Stimulated activated CD4-positive, alpha-beta T cell treated with anti-CD3 and anti-CD28 coated beads, Interleukin-1b, Interleukin-23, amount 100 ng/mL, for 48 hours (primary cell): ENCODE results near the gene RTBDN.

ENCODE experiments used
- DNase-seq: peaks from one replicate; pipeline ENCODE4 v3.0.0-alpha.2; 2020

RTBDN gene

DNA sequence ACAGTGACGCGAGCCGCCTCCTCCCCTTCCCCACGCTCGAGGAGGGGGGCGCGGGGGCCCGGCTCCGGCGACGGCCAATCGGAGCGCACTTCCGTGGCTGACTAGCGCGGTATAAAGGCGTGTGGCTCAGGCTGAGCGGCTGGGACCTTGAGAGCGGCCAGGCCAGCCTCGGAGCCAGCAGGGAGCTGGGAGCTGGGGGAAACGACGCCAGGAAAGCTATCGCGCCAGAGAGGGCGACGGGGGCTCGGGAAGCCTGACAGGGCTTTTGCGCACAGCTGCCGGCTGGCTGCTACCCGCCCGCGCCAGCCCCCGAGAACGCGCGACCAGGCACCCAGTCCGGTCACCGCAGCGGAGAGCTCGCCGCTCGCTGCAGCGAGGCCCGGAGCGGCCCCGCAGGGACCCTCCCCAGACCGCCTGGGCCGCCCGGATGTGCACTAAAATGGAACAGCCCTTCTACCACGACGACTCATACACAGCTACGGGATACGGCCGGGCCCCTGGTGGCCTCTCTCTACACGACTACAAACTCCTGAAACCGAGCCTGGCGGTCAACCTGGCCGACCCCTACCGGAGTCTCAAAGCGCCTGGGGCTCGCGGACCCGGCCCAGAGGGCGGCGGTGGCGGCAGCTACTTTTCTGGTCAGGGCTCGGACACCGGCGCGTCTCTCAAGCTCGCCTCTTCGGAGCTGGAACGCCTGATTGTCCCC, 42.9 kb downstream of the RTBDN start, which contains the start of gene JUNB:
Gene JUNB, plus strand, starts transcription at position 142 of the 706 bp plus-strand sequence. Its CDS starts 286 bp downstream, at position 428.
- peak; percentile 97 for DNase-seq

DNA sequence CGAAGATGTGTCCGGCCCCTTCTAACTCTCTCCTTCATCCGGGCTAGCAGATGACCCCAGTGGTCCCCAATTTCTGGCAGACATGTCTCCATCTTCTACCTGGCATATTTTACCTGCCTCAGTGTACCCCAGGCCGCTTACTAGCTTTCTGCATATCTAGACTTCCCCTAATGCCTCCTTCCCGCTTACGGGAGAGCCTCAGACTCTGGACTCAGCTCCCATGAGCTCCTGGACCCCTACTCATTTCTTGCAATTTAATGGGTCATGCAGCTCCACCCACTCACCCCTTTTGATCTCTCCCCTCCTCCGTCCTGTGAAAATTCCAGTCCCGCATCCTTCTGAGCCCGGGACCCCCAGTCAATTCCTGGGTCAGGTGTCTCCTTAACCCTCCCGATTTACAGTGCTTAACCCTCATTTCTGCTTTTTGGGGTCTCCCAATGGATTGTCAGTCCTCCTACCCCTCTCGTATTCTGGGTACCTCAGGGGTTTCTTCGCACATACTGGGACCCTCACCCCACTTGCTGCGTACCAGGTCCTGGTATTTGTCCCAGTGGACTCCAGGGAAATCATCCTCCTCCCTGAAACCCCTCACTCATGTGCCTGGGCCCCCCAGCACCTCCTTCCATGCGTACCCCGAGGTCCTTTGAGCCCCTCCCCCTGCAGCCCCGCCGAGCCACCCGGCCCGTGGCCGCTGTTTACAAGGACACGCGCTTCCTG, 43.6 kb downstream of the RTBDN start:
- DNase-seq, result no peak

GRCh38 chr19:12789904-12790619, 44.3 kb downstream of the RTBDN start:
- peak; percentile 98 for DNase-seq

DNA sequence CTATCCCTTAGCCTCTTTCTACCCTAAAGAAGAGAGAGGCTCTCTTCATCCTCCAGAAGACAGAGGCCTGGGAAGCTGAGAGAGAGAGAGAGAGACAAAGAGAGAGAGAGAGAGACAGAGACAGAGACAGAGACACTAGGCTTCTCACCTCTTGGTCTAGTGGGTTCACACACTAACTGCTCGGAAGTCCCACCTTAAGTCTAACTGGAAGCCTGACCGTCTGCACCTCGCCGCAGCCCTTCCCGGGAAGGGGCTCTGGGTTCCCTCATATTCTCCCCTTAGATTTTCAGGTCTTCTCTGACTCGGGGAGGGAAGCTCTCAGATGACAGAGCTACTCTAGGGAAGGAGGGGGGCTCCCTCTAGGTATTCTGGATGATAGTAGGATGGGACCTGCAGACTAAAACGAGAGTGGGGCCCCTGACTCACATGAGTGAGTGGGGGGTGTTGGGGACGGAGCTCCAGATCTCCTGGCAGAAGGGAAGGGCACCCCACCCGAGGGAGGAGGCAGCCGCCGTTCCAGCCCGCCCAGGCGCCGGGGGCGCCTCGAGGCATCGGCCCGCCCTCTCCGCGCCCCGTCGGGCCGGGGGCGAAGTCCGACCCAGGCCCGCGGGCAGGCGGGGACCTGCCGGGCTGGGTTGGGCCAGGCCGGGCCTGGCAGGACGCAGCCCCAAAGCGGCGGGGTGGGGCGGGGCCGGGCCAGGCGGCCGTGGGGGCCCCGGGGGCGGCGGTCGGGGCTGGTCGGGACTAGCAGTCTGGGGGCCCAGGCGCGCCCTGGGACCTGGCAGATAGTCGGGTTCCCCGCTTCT, 45.1 kb downstream of the RTBDN start:
- DNase-seq, result peak; percentile 41

DNA sequence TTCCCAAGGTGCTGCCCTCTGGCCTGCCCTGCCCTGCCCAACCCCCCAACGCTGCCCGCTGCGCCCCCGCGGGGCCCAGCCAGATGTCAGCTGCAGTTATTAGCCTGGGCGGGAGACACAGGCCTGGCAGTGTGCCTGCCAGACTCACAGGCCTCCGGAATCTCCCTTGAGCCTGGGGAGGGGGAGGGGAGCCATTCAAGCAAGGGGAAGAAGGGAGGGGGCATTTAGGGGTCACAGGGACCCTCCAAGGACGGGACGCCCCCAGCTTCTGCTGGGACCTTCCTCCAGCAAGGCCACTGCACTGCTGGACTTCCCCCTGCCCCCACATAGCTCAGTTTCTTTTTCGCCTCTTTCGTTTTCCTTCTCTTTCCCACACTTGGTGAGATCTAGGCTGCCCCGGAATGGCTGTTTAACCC, 45.7 kb downstream of the RTBDN start:
- peak; percentile 37 for DNase-seq

- no peak for DNase-seq
Observed at GRCh38 chr19:12788042-12788681, 46.2 kb downstream of the RTBDN start.

DNA sequence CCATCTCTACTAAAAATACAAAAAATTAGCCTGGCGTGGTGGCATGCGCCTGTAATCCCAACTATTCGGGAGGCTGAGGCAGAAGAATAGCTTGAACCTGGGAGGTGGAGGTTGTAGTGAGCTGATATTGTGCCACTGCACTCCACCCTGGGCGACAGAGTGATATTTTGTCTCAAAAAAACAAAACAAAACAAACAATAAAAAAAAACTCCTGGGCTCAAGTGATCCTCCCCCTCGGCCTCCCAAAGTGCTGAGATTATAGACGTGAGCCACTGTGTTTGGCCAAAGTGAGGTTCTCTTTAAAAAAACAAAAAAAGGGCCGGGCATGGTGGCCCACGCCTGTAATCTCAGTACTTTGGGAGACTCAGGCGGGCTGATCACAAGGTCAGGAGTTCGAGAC, 46.9 kb downstream of the RTBDN start:
- DNase-seq, result no peak

GRCh38 chr19:12786952-12787351, 47.4 kb downstream of the RTBDN start:
- DNase-seq, result no peak

GRCh38 chr19:12786141-12786870, 48.1 kb downstream of the RTBDN start:
- no peak for DNase-seq

DNA sequence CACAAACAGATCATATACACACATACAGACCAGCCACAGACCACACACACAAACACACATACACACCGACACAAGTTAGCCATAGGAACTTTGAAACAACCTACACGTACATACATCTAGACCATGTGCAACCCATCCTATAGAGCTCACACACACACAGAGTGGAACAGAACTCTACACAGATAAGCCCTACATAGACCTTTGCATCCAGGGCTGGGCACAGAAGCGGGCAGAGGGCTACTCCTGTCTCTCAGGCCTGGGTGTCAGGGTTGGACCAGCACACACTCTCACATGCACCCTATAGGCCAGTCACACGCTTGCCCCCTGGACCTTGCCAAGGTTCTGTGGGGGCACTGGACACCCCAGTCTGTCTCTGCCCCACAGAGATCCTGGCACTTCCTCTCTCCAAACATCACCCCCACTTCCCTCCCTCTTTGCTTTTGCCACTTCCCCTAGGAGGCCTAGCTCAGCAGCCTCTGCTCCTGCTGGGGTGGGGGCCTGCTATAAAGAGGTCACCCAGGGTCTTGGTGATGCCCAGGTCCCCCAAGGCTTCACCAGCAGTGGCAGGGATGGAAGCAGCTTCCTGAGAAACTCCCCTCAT, 48.8 kb downstream of the RTBDN start:
- no peak for DNase-seq

GRCh38 chr19:12784871-12785430, 49.4 kb downstream of the RTBDN start:
- DNase-seq, result no peak

DNA sequence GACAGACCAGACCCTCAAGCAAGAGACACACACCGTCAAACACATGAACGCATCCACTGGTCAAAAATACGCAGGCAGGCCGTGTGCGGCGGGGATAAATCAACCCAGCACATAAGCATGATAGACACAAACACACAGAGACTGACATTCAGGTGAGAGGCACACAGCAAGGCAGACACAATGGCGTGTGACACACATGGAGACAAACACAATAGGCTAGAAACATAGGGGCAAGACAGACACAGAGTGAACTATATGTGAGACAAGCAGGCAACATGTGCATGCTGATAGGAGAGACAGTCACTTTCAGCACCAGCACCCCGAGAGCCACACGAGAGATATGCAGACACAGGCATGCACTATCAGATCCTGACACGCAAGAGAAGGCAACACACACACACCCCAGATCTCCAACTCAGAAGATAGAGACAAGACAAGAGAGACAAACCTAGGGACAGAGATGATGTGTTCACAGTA, 49.9 kb downstream of the RTBDN start:
- peak; percentile 27 for DNase-seq

DNA sequence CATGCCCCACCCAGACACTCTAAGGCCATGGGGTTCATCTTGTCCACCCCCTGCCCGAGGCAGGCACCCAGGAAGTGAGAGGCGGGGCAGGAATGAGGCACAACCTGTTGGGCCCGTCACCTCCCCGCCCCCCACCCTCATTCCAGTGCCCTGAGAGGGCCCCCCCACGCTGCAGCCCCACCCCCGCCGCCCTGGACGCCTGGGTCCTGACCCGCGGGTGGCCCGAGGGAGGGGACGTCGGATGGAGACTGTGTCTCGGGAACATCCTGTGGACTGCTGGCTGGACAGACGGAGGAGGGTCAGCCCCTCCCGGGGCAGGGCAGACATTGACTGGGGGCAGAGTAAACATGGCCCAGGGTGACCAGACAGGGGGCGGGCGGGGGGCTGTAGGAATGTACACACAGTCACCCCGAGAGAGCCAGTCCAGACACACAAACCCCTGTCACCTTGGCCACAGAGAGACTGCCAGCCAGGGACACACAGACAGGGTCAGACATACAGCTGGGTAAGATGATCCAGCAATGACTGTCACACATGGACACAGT, 50.5 kb downstream of the RTBDN start:
- peak; percentile 15 for DNase-seq

- DNase-seq, result peak; percentile 83
Observed at GRCh38 chr19:12783291-12783848, 51.0 kb downstream of the RTBDN start.

DNA sequence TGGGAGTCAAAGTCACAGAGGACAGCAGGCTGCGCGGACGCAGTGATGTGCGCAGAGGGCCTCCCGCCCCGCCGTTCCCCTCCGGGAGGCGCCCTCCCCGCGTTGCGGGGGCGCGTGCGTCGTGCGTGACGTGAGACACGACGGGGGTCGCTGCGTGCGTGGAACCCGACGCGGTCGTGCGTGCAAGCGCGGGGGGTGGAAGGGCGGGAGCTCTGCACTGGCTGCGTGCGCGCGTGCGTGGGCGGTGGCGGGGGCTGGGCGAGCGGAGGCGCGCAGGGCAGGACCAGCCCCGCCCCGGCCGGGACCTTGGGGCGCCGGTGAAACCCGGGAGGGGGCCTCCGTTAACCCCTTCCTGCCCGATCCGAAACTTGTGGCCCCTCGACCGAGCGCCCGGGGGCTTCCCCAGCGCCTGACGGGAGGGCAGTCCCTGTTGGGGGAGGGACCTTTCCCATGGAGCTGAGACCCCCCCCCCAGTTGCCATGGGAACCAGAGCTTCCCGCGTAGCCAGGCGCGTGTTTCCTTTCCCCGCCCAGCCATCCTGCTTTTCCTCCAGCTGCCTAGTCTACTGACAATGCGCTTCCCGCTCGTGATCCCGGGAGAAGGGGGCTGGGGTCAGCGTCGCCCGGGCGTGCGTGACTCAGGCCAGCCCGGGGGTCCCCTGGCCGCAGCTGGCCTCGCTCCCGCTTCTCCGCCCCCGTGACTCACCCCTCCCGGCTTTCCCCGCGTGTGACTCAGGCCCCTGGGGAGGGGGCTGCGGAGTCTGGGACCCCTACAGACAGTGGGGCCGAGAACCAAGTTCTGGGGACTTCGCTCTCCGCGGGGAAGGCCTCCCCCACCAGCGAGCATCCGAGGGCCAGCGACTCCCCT, 51.7 kb downstream of the RTBDN start:
- peak; percentile 89 for DNase-seq

GRCh38 chr19:12782174-12782423, 52.3 kb downstream of the RTBDN start:
- no peak for DNase-seq

- DNase-seq, result no peak
Observed at GRCh38 chr19:12779162-12779993, 55.0 kb downstream of the RTBDN start.

- no peak for DNase-seq
Observed at GRCh38 chr19:12778905-12779161, 55.5 kb downstream of the RTBDN start.
